Skeletal muscle tissue (tissue), 4 donors: ENCODE data around the gene RARS2. TPM values are rescaled to one million over a fixed set of nuclear protein-coding genes. Genes with fewer than 3 reads are reported as not detected.

Source experiments
- H3K27ac ChIP-seq: one replicate; pipeline ENCODE4 v1.7.0; 2013; ENCODE audit warnings: mild to moderate bottlenecking, low read depth, low read length, inconsistent platforms
- H3K27me3 ChIP-seq, 3 donors: one replicate each; pipeline ENCODE4 v1.7.0; 2013; ENCODE audit warnings: low read length in 3 of 3; ENCODE audit not compliant: control insufficient read depth in 3 of 3, insufficient read depth in 3 of 3
- H3K36me3 ChIP-seq, 3 donors: one replicate each; pipeline ENCODE4 v1.7.0; 2013; ENCODE audit warnings: low read length in 3 of 3; ENCODE audit not compliant: control insufficient read depth in 3 of 3, insufficient read depth in 3 of 3
- H3K4me1 ChIP-seq, 3 donors: one replicate each; pipeline ENCODE4 v1.7.0; 2013; ENCODE audit warnings: low read length in 3 of 3, mild to moderate bottlenecking in 3 of 3; ENCODE audit not compliant: control insufficient read depth in 3 of 3, insufficient read depth in 3 of 3
- H3K4me3 ChIP-seq, 3 donors: one replicate each; pipeline ENCODE4 v1.7.0; 2013; ENCODE audit warnings: low read length in 3 of 3
- H3K9ac ChIP-seq, 3 donors: one replicate each; pipeline ENCODE4 v1.7.0; 2013; ENCODE audit warnings: low read length in 3 of 3, mild to moderate bottlenecking in 3 of 3, moderate library complexity in 2 of 3, low read depth in 1 of 3
- H3K9me3 ChIP-seq, 3 donors: one replicate each; pipeline ENCODE4 v1.7.0; 2013; ENCODE audit warnings: low read length in 3 of 3; ENCODE audit not compliant: control insufficient read depth in 3 of 3
- total RNA-seq: library from RNA; depleted of rRNA; stranded (reverse); fragments of >200 nt; gene quantifications from one replicate; pipeline ENCODE4 v1.2.3, GENCODE V29; 2014
- donor health status: Osteomylitis.

RARS2 gene
- total RNA-seq = 31.8 TPM

GRCh38 chr6:87589693-87590416, at the start of gene RARS2, which contains the start of gene ORC3:
RARS2 (minus strand) TSS chr6:87589987; CDS start chr6:87589957, 30 bp downstream.
ORC3 (plus strand) TSS chr6:87590135; CDS start chr6:87590169, 34 bp downstream.
- Histone ChIP-seq H3K36me3 (peaks cover 0 to 5% (median 4%) of the 10 kb centered on the region in 3 donors), H3K27me3 (no peaks in the 10 kb centered on the region), H3K4me3 (peak within 1 kb of the TSS; percentile 98 to 100 (median 100)), H3K4me1 (peaks cover 14 to 36% (median 18%) of the 10 kb centered on the region in 3 donors), H3K27ac (peak within 1 kb of the TSS; percentile 78), H3K9me3 (no peaks in the 10 kb centered on the region), H3K9ac (peak within 1 kb of the TSS; percentile 94)

- Histone ChIP-seq H3K4me3 (no peak overlapping the region), H3K27ac (no peak overlapping the region), H3K27me3 (no peaks in the 10 kb centered on the region), H3K9me3 (no peaks in the 10 kb centered on the region), H3K4me1 (peaks cover 0 to 7% (median 0%) of the 10 kb centered on the region in 3 donors), H3K9ac (no peak overlapping the region), H3K36me3 (peaks cover 0 to 11% (median 10%) of the 10 kb centered on the region in 3 donors)
These were observed 49.6 kb upstream of the RARS2 start for GRCh38 chr6:87639373-87639772.

GRCh38 chr6:87637106-87637505, 47.3 kb upstream of the RARS2 start:
- H3K27me3 ChIP-seq = no peaks in the 10 kb centered on the region
- H3K4me3 ChIP-seq = no peak overlapping the region
- no peak overlapping the region for H3K9ac ChIP-seq
- H3K4me1 ChIP-seq = peaks cover 0 to 7% (median 0%) of the 10 kb centered on the region in 3 donors
- H3K9me3 ChIP-seq = no peaks in the 10 kb centered on the region
- H3K27ac ChIP-seq = no peak overlapping the region
- peaks cover 0 to 11% (median 10%) of the 10 kb centered on the region in 3 donors for H3K36me3 ChIP-seq

- H3K36me3 ChIP-seq = peaks cover 0 to 11% (median 10%) of the 10 kb centered on the region in 3 donors
- no peaks in the 10 kb centered on the region for H3K27me3 ChIP-seq
- no peak overlapping the region for H3K9ac ChIP-seq
- no peaks in the 10 kb centered on the region for H3K9me3 ChIP-seq
- H3K4me3 ChIP-seq = no peak overlapping the region
- no peak overlapping the region for H3K27ac ChIP-seq
- H3K4me1 ChIP-seq = peaks cover 0 to 7% (median 0%) of the 10 kb centered on the region in 3 donors
These were observed 46.5 kb upstream of the RARS2 start for GRCh38 chr6:87636315-87636714.

GRCh38 chr6:87633851-87634250, 44.1 kb upstream of the RARS2 start:
- Histone ChIP-seq H3K27ac (no peak overlapping the region), H3K4me1 (peaks cover 0 to 7% (median 0%) of the 10 kb centered on the region in 3 donors), H3K9me3 (no peaks in the 10 kb centered on the region), H3K27me3 (no peaks in the 10 kb centered on the region), H3K9ac (no peak overlapping the region), H3K4me3 (no peak overlapping the region), H3K36me3 (peaks cover 0 to 12% (median 7%) of the 10 kb centered on the region in 3 donors)

- Histone ChIP-seq H3K27ac (no peak overlapping the region), H3K36me3 (peaks cover 0 to 8% (median 6%) of the 10 kb centered on the region in 3 donors), H3K9me3 (no peaks in the 10 kb centered on the region), H3K27me3 (no peaks in the 10 kb centered on the region), H3K9ac (no peak overlapping the region), H3K4me3 (no peak overlapping the region), H3K4me1 (peaks cover 0 to 6% (median 0%) of the 10 kb centered on the region in 3 donors)
These were observed 41.0 kb upstream of the RARS2 start for GRCh38 chr6:87630746-87631145.

- Histone ChIP-seq H3K9ac (no peak overlapping the region), H3K27ac (no peak overlapping the region), H3K27me3 (no peaks in the 10 kb centered on the region), H3K36me3 (peaks cover 0 to 4% (median 2%) of the 10 kb centered on the region in 3 donors), H3K9me3 (no peaks in the 10 kb centered on the region), H3K4me1 (peaks cover 0 to 6% (median 0%) of the 10 kb centered on the region in 3 donors), H3K4me3 (no peak overlapping the region)
These were observed 39.1 kb upstream of the RARS2 start for GRCh38 chr6:87628881-87629280.

- Histone ChIP-seq H3K9me3 (no peaks in the 10 kb centered on the region), H3K4me1 (peaks cover 0 to 6% (median 0%) of the 10 kb centered on the region in 3 donors), H3K9ac (no peak overlapping the region), H3K27me3 (no peaks in the 10 kb centered on the region), H3K27ac (no peak overlapping the region), H3K4me3 (no peak overlapping the region), H3K36me3 (peaks cover 0 to 4% (median 2%) of the 10 kb centered on the region in 3 donors)
These were observed 38.6 kb upstream of the RARS2 start for GRCh38 chr6:87628424-87628823.

- Histone ChIP-seq H3K36me3 (peaks cover 2 to 7% (median 4%) of the 10 kb centered on the region in 3 donors), H3K4me3 (no peak overlapping the region), H3K9me3 (no peaks in the 10 kb centered on the region), H3K4me1 (no peaks in the 10 kb centered on the region), H3K9ac (no peak overlapping the region), H3K27ac (no peak overlapping the region), H3K27me3 (no peaks in the 10 kb centered on the region)
These were observed 33.5 kb upstream of the RARS2 start for GRCh38 chr6:87623248-87623647.

GRCh38 chr6:87618531-87618930, 28.7 kb upstream of the RARS2 start:
- no peak overlapping the region for H3K4me3 ChIP-seq
- no peaks in the 10 kb centered on the region for H3K27me3 ChIP-seq
- peaks cover 5 to 13% (median 7%) of the 10 kb centered on the region in 3 donors for H3K36me3 ChIP-seq
- peaks cover 0 to 5% (median 0%) of the 10 kb centered on the region in 3 donors for H3K4me1 ChIP-seq
- H3K9me3 ChIP-seq = no peaks in the 10 kb centered on the region
- no peak overlapping the region for H3K27ac ChIP-seq
- H3K9ac ChIP-seq = no peak overlapping the region
